GM12892 (cell line): ENCODE measurements around the gene IQGAP1.

Experiments used
- DNase-seq: peaks from one replicate; pipeline ENCODE4 v3.0.0; 2011; ENCODE audit not compliant: insufficient read length
- FAIRE-seq: peaks from 2 replicates; lab custom pipeline; 2011; peaks lifted over from hg19 to GRCh38; lab: Jason Lieb, UNC
- POLR2A ChIP-seq: IDR thresholded peaks from 2 replicates; pipeline ENCODE4 v1.6.1; 2011; ENCODE audit warnings: low read depth, low read length, control low read depth
- POLR2AphosphoS5 ChIP-seq: IDR thresholded peaks from 2 replicates; pipeline ENCODE4 v1.6.1; 2011; ENCODE audit warnings: low read depth, low read length, control low read depth
- TAF1 ChIP-seq: IDR thresholded peaks from 2 replicates; pipeline ENCODE4 v1.6.1; 2011; ENCODE audit warnings: low read depth, mild to moderate bottlenecking, control low read depth, low read length, borderline replicate concordance

IQGAP1 gene

GRCh38 chr15:90351479-90352106 is 36.4 kb upstream of the IQGAP1 start:
- DNase-seq (no peak), FAIRE-seq (no peak)
- TF ChIP-seq TAF1: no peak

DNA sequence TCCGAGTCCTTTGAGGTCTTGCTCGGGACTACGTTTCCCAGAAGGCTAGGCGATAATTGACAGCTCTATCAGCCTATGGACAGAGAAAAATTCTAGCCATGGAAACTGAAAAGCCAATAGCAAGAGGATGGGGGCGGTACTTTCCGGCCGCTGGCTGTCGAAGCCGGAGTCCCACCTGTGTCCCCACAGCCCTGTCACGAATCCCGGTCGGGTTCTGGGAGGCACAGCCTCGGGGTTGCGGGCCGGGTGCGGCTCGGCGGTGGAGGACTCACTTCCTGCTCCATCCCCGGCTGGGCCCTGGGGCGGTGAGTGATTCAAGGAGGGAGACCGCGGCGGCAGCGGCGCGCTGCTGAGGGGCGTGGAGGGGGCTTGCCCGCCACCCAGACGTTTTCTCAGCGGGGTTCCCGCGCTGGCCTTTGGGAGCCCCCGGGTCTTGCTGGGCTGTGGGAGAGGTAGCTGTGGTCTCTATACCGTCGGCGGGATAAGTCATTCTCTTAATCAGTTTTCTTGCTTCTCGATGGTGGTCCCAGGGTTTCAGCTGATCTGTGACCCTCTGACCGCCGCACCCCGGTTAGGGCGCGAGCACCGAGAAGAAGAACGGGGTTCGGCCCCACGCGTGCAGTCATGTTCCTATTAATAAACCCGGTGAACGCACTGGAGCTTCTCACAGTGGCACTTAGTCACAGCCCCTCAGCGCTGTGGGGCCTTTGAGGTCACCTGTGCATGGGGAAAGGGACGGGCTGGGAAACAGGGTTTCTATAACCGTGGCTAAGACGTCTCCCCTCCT is 35.7 kb upstream of the IQGAP1 start, which contains the start of gene ZNF774:
ZNF774 (plus strand) TSS at position 178 of the 787 bp plus-strand sequence. CDS start 2,377 bp downstream, outside the sequence.
- no peak for TF ChIP-seq POLR2AphosphoS5
- TF ChIP-seq TAF1: no peak
- TF ChIP-seq POLR2A: no peak; the same call in 1 of the 2 replicates
- FAIRE-seq (peak; percentile 97), DNase-seq (peak; percentile 96)

- DNase-seq (no peak), FAIRE-seq (no peak)
- TF ChIP-seq TAF1 (no peak), POLR2A (no peak), POLR2AphosphoS5 (no peak)
These were observed 33.1 kb upstream of the IQGAP1 start for GRCh38 chr15:90354986-90355385.

DNA sequence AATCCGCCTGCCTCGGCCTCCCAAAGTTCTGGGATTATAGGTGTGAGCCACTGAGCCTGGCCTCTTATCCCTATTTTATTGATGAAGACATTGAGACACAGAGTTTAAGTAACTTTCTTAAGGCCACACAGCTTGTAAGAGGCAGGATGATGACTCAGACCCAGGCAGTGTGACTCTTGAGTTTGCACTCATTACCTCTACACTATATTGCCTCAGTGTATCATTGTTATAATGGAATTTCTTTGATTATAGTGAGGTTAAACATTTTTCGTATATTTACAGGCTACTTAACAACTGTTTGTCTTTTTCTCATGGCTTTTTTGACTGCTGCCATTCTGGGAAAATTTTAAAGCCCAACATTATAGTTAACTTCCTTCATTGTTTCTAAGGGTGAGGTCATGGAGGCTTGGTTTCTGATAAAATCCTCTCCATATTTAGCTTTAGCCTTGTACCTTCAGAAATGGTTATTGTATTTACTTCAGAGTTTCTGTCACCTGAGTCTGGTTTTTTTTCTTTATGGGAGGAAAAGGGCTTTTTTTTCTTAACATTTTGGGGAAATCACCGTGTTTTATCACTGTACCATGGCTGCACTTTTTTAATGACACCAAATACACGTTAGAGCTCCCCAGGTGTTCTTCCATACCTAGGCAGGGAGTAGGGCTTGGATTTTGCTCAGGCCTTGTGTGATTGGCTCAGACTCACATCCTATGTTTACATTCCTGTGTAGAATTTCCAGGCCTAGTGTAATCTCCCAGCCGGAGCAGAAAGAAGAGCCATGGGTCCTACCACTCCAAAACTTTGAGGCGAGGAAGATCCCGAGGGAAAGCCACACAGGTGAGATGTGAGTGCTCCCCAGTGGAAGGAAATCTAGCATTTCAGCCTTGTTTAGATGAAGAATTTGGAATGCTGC is 29.7 kb upstream of the IQGAP1 start:
- TF ChIP-seq POLR2A (no peak), POLR2AphosphoS5 (no peak), TAF1 (no peak)
- DNase-seq: no peak
- no peak for FAIRE-seq

GRCh38 chr15:90360746-90361145 is 27.3 kb upstream of the IQGAP1 start:
- TF ChIP-seq POLR2AphosphoS5 (no peak), TAF1 (no peak)
- no peak for DNase-seq
- FAIRE-seq: no peak

DNA sequence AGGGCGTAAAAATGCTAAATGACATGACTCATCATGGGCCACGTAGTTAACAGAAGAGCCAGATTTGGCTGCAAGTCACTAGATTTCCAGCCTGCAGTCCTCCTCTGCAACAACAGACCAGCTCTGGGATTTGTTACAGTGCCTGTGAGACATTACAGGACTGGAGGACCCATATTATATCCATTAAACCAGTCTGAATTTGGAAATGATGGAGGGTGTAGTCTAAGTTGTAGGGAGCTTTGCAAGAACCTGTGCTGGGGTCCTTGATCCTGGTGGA is 25.2 kb upstream of the IQGAP1 start:
- DNase-seq (no peak), FAIRE-seq (no peak)
- TF ChIP-seq POLR2A: no peak

- FAIRE-seq (no peak), DNase-seq (no peak)
- no peak for TF ChIP-seq POLR2A
- no peak for TF ChIP-seq POLR2AphosphoS5
- TF ChIP-seq TAF1: no peak
These were observed 23.8 kb upstream of the IQGAP1 start for GRCh38 chr15:90364251-90364650.

- FAIRE-seq (no peak), DNase-seq (no peak)
- TF ChIP-seq POLR2A: no peak
These were observed 22.5 kb upstream of the IQGAP1 start for GRCh38 chr15:90365414-90366055.

DNA sequence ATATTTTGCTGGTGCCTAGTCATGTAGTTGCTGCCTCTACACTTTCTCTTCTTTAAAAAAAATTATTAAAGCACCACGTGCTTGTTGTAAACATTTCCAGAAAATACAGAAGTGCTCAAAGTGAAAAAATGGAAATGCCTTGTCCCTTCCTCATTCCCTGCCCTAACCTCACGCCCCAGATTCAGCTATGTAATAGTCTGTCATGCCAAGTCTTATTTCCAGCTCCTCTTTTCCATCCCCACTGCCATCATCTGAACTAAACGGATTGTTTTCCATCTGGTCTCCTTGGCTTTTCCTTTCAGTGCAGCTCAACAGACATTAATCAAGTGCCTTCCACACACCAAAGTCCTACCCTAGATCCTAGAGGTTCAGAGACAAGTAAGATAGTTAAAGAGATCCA is 20.5 kb upstream of the IQGAP1 start:
- TF ChIP-seq POLR2AphosphoS5 (no peak), POLR2A (no peak), TAF1 (no peak)
- FAIRE-seq (no peak), DNase-seq (no peak)

DNA sequence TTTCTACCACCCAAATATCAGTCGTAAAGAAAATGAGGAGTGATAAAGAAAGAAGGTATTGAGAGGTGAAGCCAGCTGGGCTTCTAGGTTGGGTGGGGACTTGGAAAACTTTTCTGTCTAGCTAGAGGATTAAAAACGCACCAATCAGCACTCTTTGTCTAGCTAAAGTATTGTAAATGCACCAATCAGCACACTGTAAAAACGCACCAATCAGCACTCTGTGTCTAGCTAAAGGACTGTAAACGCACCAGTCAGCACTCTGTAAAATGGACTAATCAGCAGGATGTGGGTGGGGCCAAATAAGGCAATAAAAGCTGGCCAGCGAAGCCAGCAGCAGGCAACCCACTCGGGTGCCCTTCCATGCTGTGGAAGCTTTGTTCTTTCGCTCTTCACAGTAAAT is 13.0 kb upstream of the IQGAP1 start:
- FAIRE-seq (no peak), DNase-seq (no peak)

DNA sequence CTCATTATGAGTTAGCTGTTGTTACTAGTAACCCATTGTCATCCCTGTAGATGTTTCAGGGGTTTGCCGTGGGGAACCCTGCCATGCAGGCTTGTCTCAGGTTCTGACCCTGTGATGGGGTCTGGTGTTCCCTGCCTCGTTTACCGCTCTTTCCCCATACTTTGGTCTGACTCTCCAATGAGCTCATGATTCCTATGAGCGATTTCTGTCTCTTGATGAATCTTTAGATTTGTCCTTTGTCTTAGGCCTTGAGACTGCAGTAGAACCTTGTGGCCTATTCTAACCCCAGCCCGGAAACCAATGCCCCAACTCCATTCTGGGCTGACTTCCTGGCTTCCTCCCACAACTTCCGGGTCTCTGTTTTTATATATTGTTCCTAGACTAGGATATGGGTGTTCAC is 11.3 kb upstream of the IQGAP1 start:
- DNase-seq (no peak), FAIRE-seq (no peak)
- no peak for TF ChIP-seq POLR2A
- no peak for TF ChIP-seq POLR2AphosphoS5
- no peak for TF ChIP-seq TAF1

More for the DNA sequence above, 13.0 kb upstream of the IQGAP1 start:
- TF ChIP-seq TAF1 (no peak), POLR2A (no peak), POLR2AphosphoS5 (no peak)

DNA sequence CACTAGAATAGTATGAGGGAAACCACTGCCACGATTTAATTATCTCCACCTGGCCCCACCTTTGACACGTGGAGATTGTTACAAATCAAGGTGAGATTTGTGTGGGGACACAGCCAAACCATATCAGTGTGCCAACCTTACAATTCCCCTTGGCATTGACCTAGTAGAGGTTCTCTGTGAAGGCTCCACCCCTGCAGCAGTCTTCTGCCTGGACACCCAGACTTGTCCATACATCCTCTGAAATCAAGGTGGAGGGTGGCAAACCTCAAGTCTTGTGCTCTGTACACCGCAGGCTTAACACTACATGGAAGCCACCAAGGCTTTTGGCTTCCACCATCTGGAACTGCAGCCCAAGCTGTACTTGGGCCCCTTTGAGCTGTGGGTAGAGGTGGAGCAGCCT is 8.8 kb upstream of the IQGAP1 start:
- TF ChIP-seq TAF1: no peak
- FAIRE-seq (no peak), DNase-seq (no peak)
